ENCODE measurements around the gene VPS8.

VPS8 gene

GRCh38 chr3:184778426-184779332 is 33.3 kb upstream of the VPS8 start:
- no peak; the same call in 2 of the 3 replicates for ATAC-seq
- TF ChIP-seq ZC3H10 (CRISPR knock-in tag; IDR thresholded peaks at IDR 0.05): no peak
- TF ChIP-seq BACH2 (CRISPR knock-in tag; IDR thresholded peaks at IDR 0.05; ENCODE audit: borderline replicate concordance): no peak
- no peak for TF ChIP-seq CSRNP3 (CRISPR knock-in tag; IDR thresholded peaks at IDR 0.05)
- TF ChIP-seq CREB5 (CRISPR knock-in tag; IDR thresholded peaks at IDR 0.05; ENCODE audit: low read depth): no peak
- no peak for TF ChIP-seq ZNF565 (CRISPR knock-in tag; conservative IDR thresholded peaks at IDR 0.05; ENCODE audit: low read depth)
- TF ChIP-seq TCF4 (CRISPR knock-in tag; IDR thresholded peaks at IDR 0.05; ENCODE audit: borderline replicate concordance): no peak
- no peak for TF ChIP-seq ARNTL (CRISPR knock-in tag; IDR thresholded peaks at IDR 0.05; ENCODE audit: borderline replicate concordance, low read depth)
- no peak for TF ChIP-seq POU6F1 (CRISPR knock-in tag; IDR thresholded peaks at IDR 0.05; ENCODE audit: borderline replicate concordance, low read depth)
- TF ChIP-seq ZNF70 (CRISPR knock-in tag; IDR thresholded peaks at IDR 0.05): no peak

GRCh38 chr3:184780981-184781515 is 30.9 kb upstream of the VPS8 start:
- TF ChIP-seq CSRNP3 (CRISPR knock-in tag; IDR thresholded peaks at IDR 0.05) (no peak), ZNF8 (CRISPR knock-in tag; IDR thresholded peaks at IDR 0.05) (no peak), CSDC2 (CRISPR knock-in tag; IDR thresholded peaks at IDR 0.05) (no peak), GLIS3 (CRISPR knock-in tag; IDR thresholded peaks at IDR 0.05) (no peak), TSHZ2 (CRISPR knock-in tag; IDR thresholded peaks at IDR 0.05) (no peak), RARB (CRISPR knock-in tag; IDR thresholded peaks at IDR 0.05) (no peak), ZFP3 (CRISPR knock-in tag; IDR thresholded peaks at IDR 0.05) (no peak), ESRRG (CRISPR knock-in tag; IDR thresholded peaks at IDR 0.05) (no peak), CREB5 (CRISPR knock-in tag; IDR thresholded peaks at IDR 0.05; ENCODE audit: low read depth) (no peak), TCF4 (CRISPR knock-in tag; IDR thresholded peaks at IDR 0.05; ENCODE audit: borderline replicate concordance) (no peak), POU6F1 (CRISPR knock-in tag; IDR thresholded peaks at IDR 0.05; ENCODE audit: borderline replicate concordance, low read depth) (no peak), OSR1 (CRISPR knock-in tag; IDR thresholded peaks at IDR 0.05) (no peak), ZC3H10 (CRISPR knock-in tag; IDR thresholded peaks at IDR 0.05) (no peak), ZNF565 (CRISPR knock-in tag; conservative IDR thresholded peaks at IDR 0.05; ENCODE audit: low read depth) (no peak), PPARA (CRISPR knock-in tag; IDR thresholded peaks at IDR 0.05; ENCODE audit: borderline replicate concordance) (no peak), ISL1 (CRISPR knock-in tag; IDR thresholded peaks at IDR 0.05) (no peak), ARNTL (CRISPR knock-in tag; IDR thresholded peaks at IDR 0.05; ENCODE audit: borderline replicate concordance, low read depth) (no peak), TOX (CRISPR knock-in tag; IDR thresholded peaks at IDR 0.05; ENCODE audit: borderline replicate concordance) (no peak), SNAI2 (CRISPR knock-in tag; IDR thresholded peaks at IDR 0.05) (no peak)
- ATAC-seq: no peak
